H9 (cell line): ENCODE data around the gene RYR1. TPM values are rescaled to one million over a fixed set of nuclear protein-coding genes. Genes with fewer than 3 reads are reported as not detected.
A peak's percentile ranks its signal among the peaks of the same experiment; 100 is the strongest.

Source experiments
- DNase-seq: peaks from one replicate; pipeline ENCODE4 v3.0.0-alpha.2; 2017
- H2AFZ ChIP-seq: one replicate; pipeline ENCODE4 v1.6.1; 2013; ENCODE audit warnings: mild to moderate bottlenecking, low read length, control low read depth, moderate library complexity
- H2AK5ac ChIP-seq: 2 replicates; pipeline ENCODE4 v1.6.1; 2013; ENCODE audit warnings: low read length, control low read depth, mixed read lengths; ENCODE audit not compliant: insufficient read length
- H2BK120ac ChIP-seq: one replicate; pipeline ENCODE4 v1.6.1; 2013; ENCODE audit warnings: low read depth, mild to moderate bottlenecking, low read length, control low read depth, inconsistent platforms; ENCODE audit not compliant: poor library complexity, severe bottlenecking
- H2BK12ac ChIP-seq: 2 replicates; pipeline ENCODE4 v1.6.1; 2013; ENCODE audit warnings: low read length, control low read depth, mixed read lengths, low read depth; ENCODE audit not compliant: insufficient read length
- H2BK15ac ChIP-seq: 2 replicates; pipeline ENCODE4 v1.6.1; 2013; ENCODE audit warnings: low read depth, low read length, control low read depth
- H2BK20ac ChIP-seq: one replicate; pipeline ENCODE4 v1.6.1; 2013; ENCODE audit warnings: low read depth, mild to moderate bottlenecking, low read length, control low read depth, inconsistent platforms; ENCODE audit not compliant: poor library complexity, severe bottlenecking
- H2BK5ac ChIP-seq: 2 replicates; pipeline ENCODE4 v1.6.1; 2013; ENCODE audit warnings: low read length, control low read depth, mixed read lengths; ENCODE audit not compliant: insufficient read length
- H3K14ac ChIP-seq: 2 replicates; pipeline ENCODE4 v1.6.1; 2013; ENCODE audit warnings: low read length, control low read depth; ENCODE audit not compliant: insufficient read depth
- H3K18ac ChIP-seq: 2 replicates; pipeline ENCODE4 v1.6.1; 2013; ENCODE audit warnings: low read depth, mild to moderate bottlenecking, mixed read lengths, low read length, control low read depth; ENCODE audit not compliant: insufficient read length
- H3K23ac ChIP-seq: 2 replicates; pipeline ENCODE4 v1.6.1; 2013; ENCODE audit warnings: low read length, control low read depth, mixed read lengths, low read depth; ENCODE audit not compliant: insufficient read length
- H3K23me2 ChIP-seq: 2 replicates; pipeline ENCODE4 v1.6.1; 2013; ENCODE audit warnings: low read depth, mild to moderate bottlenecking, mixed read lengths, low read length, control low read depth; ENCODE audit not compliant: insufficient read length, poor library complexity, severe bottlenecking
- H3K27ac ChIP-seq: 2 replicates; pipeline ENCODE4 v1.5.1; 2013; ENCODE audit warnings: low read length, control low read depth, mixed read lengths, low read depth; ENCODE audit not compliant: insufficient read length
- H3K27me3 ChIP-seq: 2 replicates; pipeline ENCODE4 v1.6.1; 2013; ENCODE audit warnings: low read length, control low read depth, inconsistent platforms; ENCODE audit not compliant: insufficient read depth
- H3K4ac ChIP-seq: 2 replicates; pipeline ENCODE4 v1.6.1; 2013; ENCODE audit warnings: low read depth, mild to moderate bottlenecking, control low read depth, inconsistent platforms, low read length, moderate library complexity
- H3K4me1 ChIP-seq: 2 replicates; pipeline ENCODE4 v1.6.1; 2013; ENCODE audit warnings: low read length, control low read depth, inconsistent platforms; ENCODE audit not compliant: insufficient read depth
- H3K4me2 ChIP-seq: 2 replicates; pipeline ENCODE4 v1.6.1; 2013; ENCODE audit warnings: low read length, control low read depth, mixed read lengths; ENCODE audit not compliant: insufficient read length, insufficient read depth
- H3K56ac ChIP-seq: 2 replicates; pipeline ENCODE4 v1.6.1; 2013; ENCODE audit warnings: low read depth, mild to moderate bottlenecking, mixed read lengths, low read length, control low read depth; ENCODE audit not compliant: insufficient read length
- H3K79me1 ChIP-seq: 2 replicates; pipeline ENCODE4 v1.6.1; 2013; ENCODE audit warnings: low read depth, mild to moderate bottlenecking, moderate library complexity, low read length, control low read depth, inconsistent platforms; ENCODE audit not compliant: insufficient read depth, poor library complexity, severe bottlenecking
- H3K79me2 ChIP-seq: 2 replicates; pipeline ENCODE4 v1.6.1; 2013; ENCODE audit warnings: low read length, control low read depth, inconsistent platforms; ENCODE audit not compliant: insufficient read depth
- H3K9ac ChIP-seq: 2 replicates; pipeline ENCODE4 v1.6.1; 2013; ENCODE audit warnings: low read length, control low read depth, mixed read lengths; ENCODE audit not compliant: insufficient read length; ENCODE audit errors: extremely low read depth
- H3K9me3 ChIP-seq: one replicate; pipeline ENCODE4 v1.6.1; 2013; ENCODE audit warnings: low read depth, low read length, inconsistent platforms; ENCODE audit not compliant: control insufficient read depth
- H3T11ph ChIP-seq: one replicate; pipeline ENCODE4 v1.6.1; 2013; ENCODE audit warnings: mild to moderate bottlenecking, low read length, control low read depth, inconsistent platforms
- H4K20me1 ChIP-seq: one replicate; pipeline ENCODE4 v1.6.1; 2013; ENCODE audit not compliant: control insufficient read depth, insufficient read length, insufficient read depth
- H4K5ac ChIP-seq: 2 replicates; pipeline ENCODE4 v1.6.1; 2013; ENCODE audit warnings: low read depth, mild to moderate bottlenecking, mixed read lengths, low read length, control low read depth; ENCODE audit not compliant: insufficient read length
- H4K8ac ChIP-seq: replicated peaks from 2 replicates; pipeline ENCODE4 v1.6.1; 2013; ENCODE audit warnings: low read length, control low read depth, mixed read lengths, low read depth; ENCODE audit not compliant: insufficient read length
- H4K91ac ChIP-seq: 2 replicates; pipeline ENCODE4 v1.6.1; 2013; ENCODE audit warnings: low read depth, mild to moderate bottlenecking, moderate library complexity, mixed read lengths, low read length, control low read depth; ENCODE audit not compliant: insufficient read length
- H3K27ac Mint-ChIP-seq, 3 experiments: 2 replicates in 2 of 3; 3 replicates in 1 of 3; pipeline ENCODE4 v1.8.0; 2020 to 2021; ENCODE audit warnings: mixed read lengths in 3 of 3, mild to moderate bottlenecking in 1 of 3, moderate library complexity in 1 of 3
- H3K27me3 Mint-ChIP-seq: 2 replicates; pipeline ENCODE4 v1.8.0; 2021; ENCODE audit warnings: low read depth, mild to moderate bottlenecking, moderate library complexity, mixed read lengths
- H3K36me3 Mint-ChIP-seq, 3 experiments: 2 replicates in 2 of 3; 3 replicates in 1 of 3; pipeline ENCODE4 v1.8.0; 2020 to 2021; ENCODE audit warnings: low read depth in 3 of 3, mixed read lengths in 3 of 3; ENCODE audit not compliant: insufficient read depth in 1 of 3
- H3K4me1 Mint-ChIP-seq, 2 experiments: 2 replicates each; pipeline ENCODE4 v1.8.0; 2020; ENCODE audit warnings: mixed read lengths in 2 of 2
- H3K4me3 Mint-ChIP-seq, 2 experiments: 2 replicates in 1 of 2; 3 replicates in 1 of 2; pipeline ENCODE4 v1.8.0; 2020 to 2021; ENCODE audit warnings: mild to moderate bottlenecking in 2 of 2, mixed read lengths in 2 of 2, moderate library complexity in 1 of 2
- H3K9me3 Mint-ChIP-seq, 2 experiments: 2 replicates in 1 of 2; 3 replicates in 1 of 2; pipeline ENCODE4 v1.8.0; 2020; ENCODE audit warnings: mild to moderate bottlenecking in 2 of 2, mixed read lengths in 2 of 2, moderate library complexity in 1 of 2
- WGBS: extraction: QIAGEN DNeasy Blood & Tissue Kit; methylation state at CpG from one replicate; pipeline ENCODE4 v1.1.7; 2013; ENCODE audit warnings: missing lambda C conversion rate, low lambda C conversion rate, mixed read lengths; ENCODE audit not compliant: insufficient read length; ENCODE audit errors: extremely low coverage; 5-methylcytosine and 5-hydroxymethylcytosine counted together
- total RNA-seq: library from RNA; stranded (reverse); gene quantifications from 2 replicates; pipeline ENCODE4 v1.2.1, GENCODE V29; 2021
- TF ChIP-seq, protein P1 (sequence below): fragments of 200-600 bp; sonication (generic); conservative IDR thresholded peaks from 3 replicates; pipeline ENCODE4 v1.8.0; 2021; ENCODE audit warnings: antibody characterized with exemption, mild to moderate bottlenecking

The RYR1 gene
- total RNA-seq, 1 experiment from 2014 or later: 8.9 TPM

DNA sequence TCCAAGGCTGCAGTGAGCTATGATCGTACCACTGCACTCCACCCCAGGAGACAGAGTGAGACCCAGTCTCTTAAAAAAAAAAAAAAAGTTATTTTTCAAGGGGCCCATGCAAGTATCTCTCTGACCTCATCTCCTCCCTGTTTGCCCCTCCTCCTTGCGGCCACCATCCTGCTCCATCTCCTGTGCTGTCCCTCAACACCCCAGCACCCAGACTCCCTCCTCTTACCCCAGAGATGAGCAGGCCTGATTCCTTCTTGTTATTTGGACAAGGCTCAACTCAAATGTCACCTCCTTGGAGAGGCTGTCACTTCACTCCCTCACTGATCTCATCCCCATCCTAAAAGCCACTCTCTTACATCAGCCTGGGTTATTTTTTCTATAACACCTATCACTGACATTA is 4.4 kb downstream of the RYR1 start:
- no peak overlapping the region for H2AFZ ChIP-seq
- no peak overlapping the region for H2BK120ac ChIP-seq
- H3K9me3 ChIP-seq: no peaks in the 10 kb centered on the region
- H2BK15ac ChIP-seq: no peak overlapping the region
- H4K20me1 ChIP-seq: no peaks in the 10 kb centered on the region
- H3K27me3 ChIP-seq: no peaks in the 10 kb centered on the region
- no peak overlapping the region for H4K8ac ChIP-seq
- H3K23me2 ChIP-seq: peaks cover 8% of the 10 kb centered on the region
- no peak overlapping the region; a peak in 2 of 5 replicates for H3K4me3 Mint-ChIP-seq
- no peak overlapping the region for H4K5ac ChIP-seq
- no peak overlapping the region for H3K27ac ChIP-seq
- H2BK5ac ChIP-seq: no peak overlapping the region
- no peak overlapping the region for H3K4me2 ChIP-seq
- H3K36me3 Mint-ChIP-seq: peaks cover 0 to 12% (median 6%) of the 10 kb centered on the region in 3 experiments; a peak in 4 of 7 replicates
- H3K9ac ChIP-seq: no peak overlapping the region
- no peaks in the 10 kb centered on the region for H3K9me3 Mint-ChIP-seq
- peak overlapping the region; percentile 7 to 73 (median 9); a peak in 4 of 7 replicates for H3K27ac Mint-ChIP-seq
- no CpG with 5 or more reads among the region's 2 CpGs for WGBS
- no peaks in the 10 kb centered on the region for H3K27me3 Mint-ChIP-seq
- H4K91ac ChIP-seq: no peak overlapping the region
- H3K79me1 ChIP-seq: no peaks in the 10 kb centered on the region
- TF ChIP-seq, protein P1, sequence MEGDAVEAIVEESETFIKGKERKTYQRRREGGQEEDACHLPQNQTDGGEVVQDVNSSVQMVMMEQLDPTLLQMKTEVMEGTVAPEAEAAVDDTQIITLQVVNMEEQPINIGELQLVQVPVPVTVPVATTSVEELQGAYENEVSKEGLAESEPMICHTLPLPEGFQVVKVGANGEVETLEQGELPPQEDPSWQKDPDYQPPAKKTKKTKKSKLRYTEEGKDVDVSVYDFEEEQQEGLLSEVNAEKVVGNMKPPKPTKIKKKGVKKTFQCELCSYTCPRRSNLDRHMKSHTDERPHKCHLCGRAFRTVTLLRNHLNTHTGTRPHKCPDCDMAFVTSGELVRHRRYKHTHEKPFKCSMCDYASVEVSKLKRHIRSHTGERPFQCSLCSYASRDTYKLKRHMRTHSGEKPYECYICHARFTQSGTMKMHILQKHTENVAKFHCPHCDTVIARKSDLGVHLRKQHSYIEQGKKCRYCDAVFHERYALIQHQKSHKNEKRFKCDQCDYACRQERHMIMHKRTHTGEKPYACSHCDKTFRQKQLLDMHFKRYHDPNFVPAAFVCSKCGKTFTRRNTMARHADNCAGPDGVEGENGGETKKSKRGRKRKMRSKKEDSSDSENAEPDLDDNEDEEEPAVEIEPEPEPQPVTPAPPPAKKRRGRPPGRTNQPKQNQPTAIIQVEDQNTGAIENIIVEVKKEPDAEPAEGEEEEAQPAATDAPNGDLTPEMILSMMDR: no peak
- H2BK20ac ChIP-seq: no peak overlapping the region
- DNase-seq: no peak
- H3K4me1 ChIP-seq: no peaks in the 10 kb centered on the region
- H3K18ac ChIP-seq: no peak overlapping the region
- peaks cover 20 to 32% of the 10 kb centered on the region in 2 experiments for H3K4me1 Mint-ChIP-seq
- H3K56ac ChIP-seq: no peak overlapping the region
- no peaks in the 10 kb centered on the region for H3K79me2 ChIP-seq
- H2AK5ac ChIP-seq: no peak overlapping the region
- no peak overlapping the region for H3K23ac ChIP-seq
- no peak overlapping the region for H3K4ac ChIP-seq
- no peak overlapping the region for H2BK12ac ChIP-seq
- H3T11ph ChIP-seq: no peak overlapping the region
- no peak overlapping the region for H3K14ac ChIP-seq
